GM18511 (cell line): ENCODE data around the gene CALY.
"Not testable (repeated sequence)": the region's sequence is repeated elsewhere in the genome, so short reads cannot be mapped to it uniquely, and the experiment has no call there.

Source experiments
- ATAC-seq: cut with Tn5 transposase; IDR thresholded peaks from one replicate; pipeline ENCODE4 v1.9.1; 2021; ENCODE audit warnings: mild to moderate bottlenecking, moderate library complexity; ENCODE audit not compliant: unreplicated experiment

CALY gene, protein sequence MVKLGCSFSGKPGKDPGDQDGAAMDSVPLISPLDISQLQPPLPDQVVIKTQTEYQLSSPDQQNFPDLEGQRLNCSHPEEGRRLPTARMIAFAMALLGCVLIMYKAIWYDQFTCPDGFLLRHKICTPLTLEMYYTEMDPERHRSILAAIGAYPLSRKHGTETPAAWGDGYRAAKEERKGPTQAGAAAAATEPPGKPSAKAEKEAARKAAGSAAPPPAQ

DNA sequence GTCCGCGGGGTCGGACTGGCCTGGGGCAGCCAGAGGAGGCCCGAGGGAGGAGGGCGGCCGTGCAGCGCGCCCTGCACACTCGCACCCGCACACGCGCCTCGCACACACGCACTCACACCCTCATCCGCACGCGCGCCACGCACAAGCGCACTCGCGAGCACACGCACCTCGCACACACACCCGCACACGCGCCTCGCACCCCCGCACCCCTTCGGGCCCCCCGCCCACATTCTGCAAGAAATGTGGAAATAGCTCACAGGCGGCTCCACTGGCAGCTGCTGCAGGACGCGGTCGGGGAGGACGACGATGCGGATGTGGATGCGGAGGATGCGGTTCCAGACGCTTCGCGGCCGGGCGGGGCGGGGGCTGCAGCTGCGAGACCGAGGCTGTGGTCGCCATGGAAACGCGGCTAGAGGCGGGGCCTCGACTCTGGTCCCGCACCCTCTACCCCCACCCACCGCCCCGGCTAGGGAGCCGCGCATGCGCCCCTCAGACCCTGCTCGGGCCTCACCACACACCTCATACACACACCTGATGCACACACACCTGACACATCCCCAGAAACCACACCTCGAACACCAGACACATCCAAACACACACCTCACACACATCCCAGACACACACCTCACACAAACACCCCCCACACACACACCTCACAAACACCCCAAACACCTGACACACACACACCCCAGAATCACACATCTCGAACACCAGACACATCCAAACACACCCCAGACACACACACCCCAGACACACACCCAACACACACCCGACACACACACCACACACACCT is at the start of gene CALY:
CALY (minus strand) TSS at position 320 of the 793 bp plus-strand sequence. CDS start 7,907 bp downstream, outside the sequence.
- ATAC-seq = no peak

DNA sequence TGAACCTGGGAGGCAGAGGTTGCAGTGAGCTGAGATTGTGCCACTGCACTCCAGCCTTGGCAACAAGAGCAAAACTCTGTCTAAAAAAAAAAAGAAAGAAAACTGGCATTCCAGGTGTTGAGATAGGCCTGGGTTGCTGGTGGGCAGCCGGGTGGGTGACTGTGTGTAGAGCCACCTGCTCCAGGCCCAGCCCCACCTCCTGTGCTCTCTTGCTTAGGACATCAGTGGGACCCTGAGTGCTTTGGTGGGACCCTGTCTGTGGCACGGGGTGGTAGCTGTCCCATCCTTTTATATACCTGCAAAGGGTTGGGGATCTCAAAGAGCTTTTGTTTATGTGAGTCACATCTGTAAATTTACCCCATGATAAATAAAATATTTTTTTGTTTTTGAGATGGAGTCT is 48.5 kb upstream of the CALY start:
- no peak for ATAC-seq

DNA sequence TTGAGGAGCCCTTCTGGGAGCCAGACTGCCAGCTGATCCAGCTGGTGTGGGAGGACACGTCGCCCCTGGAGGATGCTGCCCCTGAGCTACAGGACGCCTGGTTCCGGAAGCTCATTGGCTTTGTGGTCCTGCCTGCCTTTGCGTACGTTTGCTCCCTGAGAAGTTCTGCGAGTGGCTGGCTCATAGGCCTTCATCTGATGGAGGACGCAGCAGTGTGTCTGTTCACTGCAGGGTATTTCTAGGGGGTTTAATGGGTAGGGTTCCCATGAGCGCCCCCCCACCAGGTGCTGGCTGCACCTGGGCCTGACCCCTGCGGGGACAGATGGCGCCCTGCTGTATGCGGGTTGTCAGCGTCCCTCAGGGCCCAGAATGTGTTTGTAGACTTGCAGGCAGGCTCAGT is 47.4 kb upstream of the CALY start:
- ATAC-seq = no peak

DNA sequence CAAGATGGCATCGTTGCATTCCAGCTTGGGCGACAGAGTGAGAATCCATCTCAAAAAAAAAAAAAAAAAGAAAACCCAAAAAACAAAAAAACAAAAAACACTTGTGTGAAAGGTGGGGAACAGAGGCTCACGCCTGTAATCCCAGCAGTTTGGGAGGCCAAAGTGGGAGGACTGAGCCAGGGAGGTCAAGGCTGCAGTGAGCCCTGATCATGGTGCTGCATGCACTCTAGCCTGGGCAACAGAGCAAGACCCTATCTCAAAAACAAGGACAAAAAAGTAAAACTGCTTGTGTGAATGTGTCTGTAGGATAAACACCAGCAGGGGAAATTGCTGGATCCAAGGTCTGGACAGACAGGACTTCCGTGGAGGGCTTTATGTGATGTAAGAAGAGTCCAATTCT is 46.9 kb upstream of the CALY start:
- no peak for ATAC-seq

DNA sequence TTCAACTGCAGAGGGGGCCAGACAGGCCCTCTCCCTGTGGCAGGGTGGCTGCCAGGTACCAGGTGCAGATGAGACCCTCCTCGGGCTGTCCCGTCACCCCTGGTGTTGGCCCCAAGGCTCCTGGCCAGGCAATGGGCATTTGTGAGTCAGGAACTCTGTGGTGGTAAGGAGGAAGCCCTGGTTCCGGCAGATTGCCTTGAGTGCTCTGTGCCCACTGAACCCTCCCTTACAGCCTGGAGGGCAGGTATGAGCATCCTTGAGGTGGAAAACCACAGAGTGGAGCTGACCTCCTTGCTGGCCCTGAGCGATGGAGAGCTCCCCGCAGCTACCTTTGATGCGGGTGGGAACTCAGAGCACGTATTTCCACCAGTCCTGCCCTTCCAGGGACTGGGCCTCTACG is 44.3 kb upstream of the CALY start:
- no peak for ATAC-seq

DNA sequence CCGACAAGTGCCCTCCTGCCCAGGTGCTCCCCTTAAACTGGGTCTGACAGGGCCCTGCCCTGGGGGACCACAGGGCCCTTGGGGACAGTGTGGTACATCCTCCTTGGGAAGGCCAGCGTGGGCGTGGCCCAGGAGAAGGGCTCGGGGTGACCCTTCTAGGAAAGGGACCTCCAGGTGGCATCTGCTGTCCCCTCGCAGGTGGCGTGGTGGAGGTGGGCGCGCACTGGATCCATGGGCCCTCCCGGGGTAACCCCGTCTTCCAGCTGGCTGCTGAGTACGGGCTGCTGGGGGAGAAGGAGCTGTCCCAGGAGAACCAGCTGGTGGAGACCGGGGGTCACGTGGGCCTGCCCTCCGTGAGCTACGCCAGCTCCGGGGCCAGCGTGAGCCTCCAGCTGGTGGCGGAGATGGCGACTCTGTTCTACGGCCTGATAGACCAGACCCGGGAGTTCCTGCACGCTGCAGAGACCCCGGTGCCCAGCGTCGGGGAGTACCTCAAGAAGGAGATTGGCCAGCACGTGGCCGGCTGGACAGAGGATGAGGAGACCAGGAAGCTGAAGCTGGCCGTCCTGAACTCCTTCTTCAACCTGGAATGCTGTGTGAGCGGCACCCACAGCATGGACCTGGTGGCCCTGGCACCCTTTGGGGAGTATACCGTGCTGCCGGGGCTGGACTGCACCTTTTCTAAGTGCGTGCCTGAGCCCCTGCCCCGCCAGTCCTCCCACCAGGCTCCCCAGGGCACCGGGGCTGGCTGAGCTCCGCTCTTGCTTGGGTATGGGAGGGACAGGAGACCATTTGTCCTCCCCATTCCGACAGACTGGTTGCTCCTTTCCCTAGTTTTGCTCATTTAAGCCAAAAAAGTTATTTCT is 43.3 kb upstream of the CALY start:
- ATAC-seq = peak; percentile 12

DNA sequence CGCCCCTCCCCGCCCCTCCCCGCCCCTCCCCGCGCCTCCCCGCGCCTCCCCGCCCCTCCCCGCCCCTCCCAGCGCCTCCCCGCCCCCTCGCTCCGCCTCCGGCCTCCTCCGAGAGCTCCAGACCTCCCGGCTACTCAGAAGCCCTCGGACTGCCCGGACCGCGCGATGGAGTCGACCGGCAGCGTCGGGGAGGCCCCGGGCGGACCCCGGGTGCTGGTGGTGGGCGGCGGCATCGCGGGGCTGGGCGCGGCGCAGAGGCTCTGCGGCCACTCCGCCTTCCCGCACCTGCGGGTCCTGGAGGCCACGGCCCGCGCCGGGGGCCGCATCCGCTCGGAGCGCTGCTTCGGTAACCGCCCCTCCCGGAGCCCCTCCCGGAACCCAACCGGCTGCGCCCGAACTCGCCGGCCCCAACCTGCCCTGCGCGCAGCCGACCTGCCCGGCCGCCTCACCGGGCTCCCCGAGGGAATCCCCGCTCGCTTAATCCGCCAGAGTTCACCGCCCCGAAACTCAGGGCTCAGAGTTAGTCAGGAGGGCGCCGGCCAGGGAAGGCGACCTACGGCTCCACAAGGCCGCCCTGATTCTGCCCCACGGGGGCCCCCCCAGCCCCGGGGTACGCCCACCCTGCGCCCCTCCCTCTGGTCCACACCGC is 42.6 kb upstream of the CALY start, which contains the start of gene PAOX:
PAOX (plus strand) TSS at position 111 of the 649 bp plus-strand sequence; CDS start at position 166, 55 bp downstream.
- ATAC-seq = peak; percentile 57

DNA sequence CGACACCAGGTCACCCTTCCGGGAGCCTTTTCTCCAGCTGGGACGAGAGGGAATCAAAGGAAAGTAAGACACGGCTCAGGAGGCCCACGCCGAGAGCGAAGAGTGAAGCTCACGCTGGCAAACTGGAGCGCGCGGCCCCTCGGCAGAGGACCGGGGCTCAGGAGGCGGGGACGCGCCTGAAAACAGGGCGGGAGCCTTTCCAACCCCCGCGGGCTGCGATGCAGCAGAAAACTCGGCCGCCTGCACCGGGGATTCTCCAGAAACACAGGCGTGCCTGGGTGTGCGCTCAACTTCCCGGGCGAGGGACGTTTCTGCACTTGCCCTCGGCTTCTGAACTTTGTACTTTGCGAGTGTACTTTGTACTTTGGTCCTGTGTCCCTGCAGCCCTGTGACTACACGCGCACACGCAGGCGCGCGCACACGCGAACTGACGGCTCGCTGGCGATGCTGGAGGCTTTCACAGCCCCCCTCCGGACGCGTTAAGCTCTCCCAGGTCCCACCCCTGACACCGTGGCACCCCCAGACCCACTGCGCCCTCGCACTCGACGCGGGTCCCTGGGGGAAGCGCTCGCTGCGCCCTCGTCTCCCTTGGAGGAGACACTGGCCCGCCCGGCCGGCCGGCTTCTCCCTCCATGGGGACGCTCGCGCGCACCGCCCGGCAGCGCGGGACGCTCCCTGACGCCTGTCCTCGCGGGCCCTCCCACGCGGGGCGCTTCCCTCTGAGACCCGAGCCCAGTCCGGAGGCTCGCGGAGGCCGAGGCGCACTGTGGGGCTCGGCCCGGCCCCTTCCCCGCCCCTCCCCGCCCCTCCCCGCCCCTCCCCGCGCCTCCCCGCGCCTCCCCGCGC is 41.8 kb upstream of the CALY start:
- ATAC-seq = peak; percentile 49

DNA sequence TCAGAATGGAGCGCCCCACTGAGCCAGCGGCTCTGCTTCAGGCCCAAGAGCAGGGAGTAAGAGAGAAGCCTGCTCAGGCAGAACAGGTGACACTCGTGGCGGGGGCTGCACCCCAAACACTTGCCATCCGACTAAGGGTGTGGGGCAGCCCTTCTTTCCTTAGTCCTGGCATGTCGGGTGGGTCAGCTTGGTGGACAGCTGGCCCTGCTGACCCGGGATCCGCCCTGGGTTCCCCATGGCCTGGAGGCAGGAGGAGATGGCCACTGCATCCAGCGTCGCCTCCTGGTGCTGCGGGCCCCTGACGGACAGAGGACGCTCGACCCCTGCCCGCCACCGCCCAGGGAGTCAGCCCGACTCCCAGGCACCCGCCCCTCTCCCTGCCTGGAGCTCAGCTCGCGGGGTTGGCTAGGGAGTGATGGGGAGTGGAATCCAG is 41.1 kb upstream of the CALY start:
- ATAC-seq = no peak

DNA sequence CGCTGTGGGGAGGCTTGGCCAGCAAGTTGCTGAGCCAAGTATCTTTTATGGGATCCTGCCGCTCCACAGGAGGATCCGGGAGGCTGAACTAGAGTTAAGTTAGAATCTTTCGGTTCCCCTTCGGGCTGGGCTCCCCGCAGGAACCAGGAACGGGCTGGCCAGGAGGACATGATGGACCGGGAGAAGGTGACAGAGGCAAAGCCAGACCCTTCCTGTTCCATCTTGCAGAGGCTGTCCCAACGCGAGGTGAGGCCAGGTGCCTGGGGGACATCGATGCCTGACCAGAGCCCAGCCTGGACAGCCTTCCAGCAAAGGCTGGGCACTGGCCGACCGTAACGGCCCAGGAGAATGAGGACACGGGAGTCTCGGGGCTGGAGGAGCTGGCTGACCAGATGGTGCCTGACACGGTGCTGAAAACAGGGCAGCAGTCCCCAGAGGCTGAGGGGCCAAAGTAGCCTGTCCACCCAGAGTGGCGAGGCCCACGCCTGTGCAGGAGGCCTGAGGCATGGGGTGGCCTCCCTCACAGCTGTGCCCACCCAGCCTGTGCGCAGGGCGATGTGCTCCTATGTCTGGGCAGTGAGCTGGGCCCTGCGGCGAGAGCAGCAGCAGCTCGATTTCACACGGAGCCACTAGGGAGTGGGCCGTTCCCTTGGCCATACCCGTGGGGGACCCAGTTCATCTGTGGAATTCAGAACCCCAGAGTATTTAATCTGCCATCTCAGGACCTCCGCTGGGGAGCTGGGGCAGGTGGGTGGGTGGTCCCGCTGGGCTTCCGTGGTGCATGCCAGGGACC is 40.5 kb upstream of the CALY start:
- ATAC-seq = no peak

DNA sequence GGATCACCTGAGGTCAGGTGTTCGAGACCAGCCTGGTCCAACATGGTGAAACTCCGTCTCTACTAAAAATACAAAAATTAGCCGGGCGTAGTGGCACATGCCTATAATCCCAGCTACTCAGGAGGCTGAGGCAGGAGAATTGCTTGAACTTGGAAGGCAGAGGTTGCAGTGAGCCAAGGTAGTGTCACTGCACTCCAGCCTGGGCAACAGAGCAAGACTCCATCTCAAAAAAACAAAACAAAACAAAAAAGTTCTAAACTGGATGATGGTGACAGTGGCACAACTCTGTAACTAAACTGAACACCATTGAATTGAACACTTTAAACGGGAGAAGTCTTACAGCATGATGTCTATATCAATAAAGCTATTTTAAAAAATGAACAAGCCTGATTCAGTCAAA is 39.5 kb upstream of the CALY start:
- ATAC-seq = not testable (repeated sequence)

DNA sequence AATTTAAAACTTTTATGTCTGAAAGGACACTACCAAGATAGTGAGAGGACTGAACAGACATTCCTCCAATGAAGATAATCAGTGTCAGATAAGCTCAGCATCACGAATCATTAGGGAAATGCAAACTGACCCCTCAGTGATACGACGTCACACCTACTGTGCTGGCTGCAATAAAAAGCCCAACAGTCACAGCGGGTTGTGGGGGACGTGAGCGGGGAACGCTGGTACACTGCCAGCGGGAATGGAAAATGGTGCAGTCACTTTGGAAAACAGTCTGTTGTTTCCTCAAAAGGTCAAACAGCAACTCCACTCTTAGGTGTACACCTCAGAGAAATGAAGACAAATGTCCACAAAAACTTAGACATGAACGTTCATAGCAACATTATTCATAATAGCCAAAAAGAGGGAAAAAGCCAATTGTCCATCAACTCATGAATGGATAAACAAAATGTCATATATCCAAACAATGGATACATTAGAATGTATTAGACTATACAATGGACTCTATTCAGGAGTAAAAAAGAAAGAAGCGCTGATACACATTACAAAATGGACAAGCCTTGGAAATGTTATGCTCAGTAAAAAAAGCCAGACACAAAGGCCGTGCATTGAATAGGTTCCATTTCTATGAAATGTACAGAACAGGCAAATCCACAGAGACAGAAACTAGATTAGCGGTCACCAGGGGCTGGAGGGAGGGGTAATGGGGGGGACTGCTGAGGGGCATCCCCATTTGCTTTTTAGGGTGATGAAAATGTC is 38.8 kb upstream of the CALY start:
- no peak for ATAC-seq

DNA sequence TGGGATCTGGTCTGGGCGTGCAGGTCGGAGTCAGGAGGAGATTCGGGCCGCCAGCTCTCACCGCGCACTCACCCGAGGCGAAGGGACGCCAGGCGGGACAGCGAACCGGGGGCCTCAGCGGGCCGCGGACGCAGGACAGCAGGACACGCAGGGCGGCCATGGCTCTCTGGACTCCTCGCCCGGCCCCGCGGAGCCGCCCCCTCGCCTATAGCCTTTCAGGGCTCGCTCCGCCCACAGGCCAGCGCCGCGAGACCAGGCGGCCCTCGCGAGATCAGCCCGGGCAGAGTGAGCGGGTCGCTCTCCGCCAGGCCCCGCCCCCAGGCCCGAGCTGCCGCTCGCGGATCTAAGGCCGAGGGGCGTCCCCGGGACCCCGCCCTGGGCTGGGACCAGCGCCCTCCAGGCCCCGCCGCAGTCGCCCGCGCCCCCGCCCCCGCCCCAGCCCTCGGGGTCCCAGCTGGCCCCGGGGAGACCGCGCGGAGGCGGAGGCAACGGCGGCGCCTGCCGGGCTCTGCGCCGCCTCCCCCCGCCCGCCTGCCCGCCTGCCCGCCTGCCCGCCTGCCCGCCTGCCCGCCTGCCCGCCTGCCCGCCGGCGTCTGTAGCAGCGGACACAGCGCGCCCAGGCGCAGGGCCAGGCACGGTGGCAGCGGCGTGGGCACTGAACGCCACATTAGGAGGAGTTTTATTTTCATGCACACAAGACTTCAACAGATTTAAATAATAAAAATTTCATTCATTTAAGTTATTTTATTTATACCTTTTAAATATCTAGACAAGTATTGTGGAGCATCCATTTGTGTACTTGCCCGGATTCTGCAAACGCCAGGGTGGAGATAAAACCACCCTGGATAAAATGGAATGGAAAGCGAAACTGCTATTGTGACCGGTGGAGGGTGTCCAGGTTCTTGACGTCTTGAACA is 36.7 kb upstream of the CALY start, which contains the start of gene ECHS1:
ECHS1 (minus strand) TSS at position 181 of the 917 bp plus-strand sequence; CDS start at position 160, 21 bp downstream.
- peak; percentile 95 for ATAC-seq

DNA sequence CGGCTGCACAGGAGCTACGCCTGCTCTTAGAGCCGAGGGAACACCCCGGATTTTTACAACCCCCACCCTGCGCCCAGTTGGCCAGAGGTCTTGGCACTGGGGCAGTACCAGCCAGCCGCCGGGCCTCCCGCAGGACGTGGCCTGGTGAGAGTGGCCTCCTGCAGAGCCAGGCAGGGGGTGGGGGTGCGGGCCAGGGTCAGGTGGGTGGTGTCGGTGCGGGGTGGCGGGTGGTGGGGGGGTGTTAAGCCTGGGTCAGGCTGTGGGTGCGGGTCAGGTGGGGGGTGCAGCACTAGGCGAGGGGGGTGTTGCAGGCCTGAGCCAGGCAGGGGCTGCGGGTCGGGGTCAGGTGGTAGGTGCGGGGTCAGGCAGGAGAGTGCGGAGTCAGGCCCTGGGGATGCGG is 35.8 kb upstream of the CALY start:
- ATAC-seq = no peak

DNA sequence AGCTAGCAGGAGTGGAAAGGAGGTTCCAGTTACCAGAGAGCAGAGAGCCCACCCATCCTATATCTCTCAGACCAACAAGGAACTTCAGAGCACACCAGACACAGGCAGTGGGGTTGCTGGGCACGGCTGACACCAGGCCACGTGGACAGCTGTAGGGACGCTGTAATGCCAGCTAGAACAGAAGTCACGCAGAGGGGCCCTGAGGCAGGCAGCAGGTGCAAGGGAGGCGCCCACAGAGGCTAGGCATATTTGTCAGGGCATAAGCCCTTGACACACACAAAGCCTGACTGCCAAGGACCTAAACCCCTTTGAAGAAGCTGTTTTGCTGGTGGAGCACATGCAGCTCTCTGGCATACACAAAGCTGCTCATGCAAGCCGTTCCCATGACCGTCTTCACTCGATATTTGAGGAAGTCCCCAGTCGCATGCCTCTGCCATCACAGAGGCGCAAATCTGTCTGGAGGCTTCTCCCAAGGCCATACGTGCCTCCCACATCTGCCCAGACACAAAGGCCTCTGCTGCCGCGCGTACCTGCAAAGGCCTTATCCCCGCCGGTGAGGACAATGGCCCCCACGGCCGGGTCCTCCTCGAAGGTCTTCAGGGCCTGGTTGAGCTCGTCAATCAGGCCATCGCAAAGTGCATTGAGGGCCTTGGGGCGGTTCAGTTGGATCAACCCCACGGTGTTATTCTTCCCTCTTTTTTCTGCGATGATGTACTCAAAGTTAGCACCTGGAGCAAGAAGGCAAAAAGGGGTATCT is 33.5 kb upstream of the CALY start:
- no peak for ATAC-seq

DNA sequence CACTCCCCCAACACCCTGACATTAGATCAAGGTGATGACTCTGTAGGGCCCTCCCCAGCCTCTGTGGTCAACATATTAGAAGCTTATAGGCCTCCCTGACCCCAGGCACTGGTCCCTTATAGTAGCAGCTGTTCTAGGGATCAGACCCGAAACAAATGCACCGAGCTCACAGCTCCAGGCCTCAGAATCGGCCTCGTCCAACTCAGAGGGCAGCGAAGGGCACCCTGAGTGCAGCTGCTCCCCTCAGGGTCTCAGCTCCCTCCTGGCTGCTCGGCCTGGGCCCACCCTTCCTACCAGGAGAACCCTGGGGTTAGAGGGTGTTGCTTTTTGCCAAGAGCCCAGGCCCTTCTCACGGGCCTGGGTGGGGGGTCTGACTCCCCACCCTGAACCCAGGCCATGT is 31.5 kb upstream of the CALY start:
- no peak for ATAC-seq

DNA sequence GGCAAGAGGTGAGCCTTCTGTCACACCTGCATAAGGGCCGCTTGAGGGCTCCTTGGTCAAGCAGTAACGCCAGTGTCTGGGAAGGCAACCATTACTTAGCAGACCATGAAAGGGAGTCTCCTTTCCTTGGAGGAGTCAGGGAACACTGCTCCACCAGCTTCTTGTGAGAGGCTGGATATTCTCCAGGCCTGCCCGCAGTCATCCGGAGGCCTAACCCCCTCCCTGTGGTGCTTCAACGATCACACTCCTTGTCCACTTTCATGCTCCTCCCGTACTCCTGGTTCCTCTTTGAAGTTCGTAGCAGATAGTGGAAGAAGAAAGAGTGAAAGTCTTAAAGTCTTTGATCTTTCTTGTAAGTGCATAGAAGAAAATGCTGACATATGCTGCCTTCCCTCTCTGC is 30.8 kb upstream of the CALY start:
- not testable (repeated sequence) for ATAC-seq
